Kidney (tissue), 14 donors: ENCODE data around the gene SERPINA3. TPM values are rescaled to one million over a fixed set of nuclear protein-coding genes. Genes with fewer than 3 reads are reported as not detected.

Experiments
- DNase-seq, 5 donors: peaks; one replicate each; pipeline ENCODE4 v3.0.0-alpha.2; 2013 to 2020
- FAIRE-seq: peaks from 2 replicates; lab custom pipeline; 2012; peaks lifted over from hg19 to GRCh38; lab: Jason Lieb, UNC
- H3K27ac ChIP-seq, 2 donors: one replicate each; pipeline ENCODE4 v1.7.0; 2013; ENCODE audit warnings: low read depth in 2 of 2, low read length in 2 of 2, inconsistent platforms in 1 of 2
- H3K27me3 ChIP-seq: one replicate; pipeline ENCODE4 v1.7.1; 2013; ENCODE audit warnings: low read length, inconsistent platforms; ENCODE audit not compliant: control insufficient read depth, insufficient read depth
- H3K36me3 ChIP-seq, 3 donors: one replicate each; pipeline versions ENCODE4 v1.7.0 to v1.7.1; 2013; ENCODE audit warnings: low read length in 3 of 3, control low read depth in 1 of 3, inconsistent platforms in 1 of 3; ENCODE audit not compliant: insufficient read depth in 3 of 3, control insufficient read depth in 2 of 3
- H3K4me1 ChIP-seq, 3 donors: one replicate each; pipeline versions ENCODE4 v1.7.0 to v1.7.1; 2013; ENCODE audit warnings: low read length in 3 of 3, inconsistent platforms in 1 of 3, low read depth in 1 of 3; ENCODE audit not compliant: control insufficient read depth in 2 of 3, insufficient read depth in 2 of 3
- H3K4me3 ChIP-seq, 3 donors: one replicate each; pipeline versions ENCODE4 v1.7.0 to v1.8.1; 2013; ENCODE audit warnings: low read length in 3 of 3, control low read depth in 1 of 3, inconsistent platforms in 1 of 3
- H3K9ac ChIP-seq, 3 donors: one replicate each; pipeline versions ENCODE4 v1.7.0 to v1.7.1; 2013; ENCODE audit warnings: low read length in 3 of 3, control low read depth in 1 of 3, inconsistent platforms in 1 of 3
- H3K9me3 ChIP-seq, 3 donors: one replicate each; pipeline versions ENCODE4 v1.7.0 to v1.7.1; 2013; ENCODE audit warnings: low read length in 3 of 3, control low read depth in 1 of 3, inconsistent platforms in 1 of 3; ENCODE audit not compliant: control insufficient read depth in 2 of 3, insufficient read depth in 1 of 3
- intact Hi-C: fragments of 100-400 bp; cut with DNase I; formaldehyde crosslinking; loops from one replicate; pipeline ENCODE4 v1.11.1; 2022
- polyA plus RNA-seq: library from polyadenylated mRNA; stranded (reverse); fragments of 350-450 nt; fragmentation: Illumina TruSeq; extraction: RNeasy Lipid Tissue Mini Kit (QIAGEN cat#74804); gene quantifications from one replicate; pipeline ENCODE4 v1.2.3, GENCODE V29; 2014; ENCODE audit warnings: low read depth, low replicate concordance; ENCODE audit not compliant: insufficient read depth
- total RNA-seq: library from RNA; stranded (reverse); fragmentation: NEBNext Ultra II Directional; extraction: Animal tissue kit (Norgen Biotek cat#: 25700); gene quantifications from one replicate; pipeline ENCODE4 v1.2.1, GENCODE V29; 2021
- TF ChIP-seq, protein P1 (sequence below): IDR thresholded peaks from 3 replicates; pipeline ENCODE4 v1.5.1; 2012; ENCODE audit warnings: mild to moderate bottlenecking, moderate library complexity, borderline replicate concordance; ENCODE audit not compliant: insufficient read depth; ENCODE audit errors: extremely low read depth
- donor health status: control.
- donor health status: control.
- donor health status: control.
- donor health status: control.
- donor health status: control.
- donor health status: DM: yes; HTN: yes; CAD: no.
- donor health status: Normal renal cell carcinoma (clear cell type).

Gene SERPINA3
- total and polyA plus RNA-seq, 2 donors from 2014 or later, result 786 to 1,762 TPM

DNA sequence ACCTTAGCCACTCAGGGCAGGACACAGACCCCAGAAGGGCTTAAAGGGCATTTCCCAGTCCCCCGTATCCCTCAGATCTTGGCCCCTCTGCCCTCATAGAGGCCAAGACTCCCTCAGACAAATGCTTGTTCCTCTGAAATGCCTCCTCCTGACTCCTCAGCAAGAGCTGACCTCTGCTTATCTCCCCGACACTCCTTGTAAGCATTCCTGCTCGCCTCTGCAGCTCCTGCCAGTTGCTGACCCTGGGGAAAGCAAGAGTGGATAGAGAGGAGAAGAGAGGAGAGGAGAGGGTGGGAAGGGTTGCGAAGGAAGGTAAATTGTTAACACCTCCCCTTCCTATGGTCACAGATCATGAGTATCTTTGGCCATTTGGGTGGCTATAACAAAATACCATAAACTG lies 23.9 kb upstream of the SERPINA3 start:
- intact Hi-C loops, result no loop called here
- DNase-seq, result no peak
- Histone ChIP-seq H3K36me3 (no peaks in the 10 kb centered on the region), H3K27ac (no peak overlapping the region), H3K4me1 (peaks cover 0 to 2% (median 0%) of the 10 kb centered on the region in 3 donors), H3K9me3 (no peaks in the 10 kb centered on the region), H3K9ac (no peak overlapping the region), H3K4me3 (no peak overlapping the region), H3K27me3 (no peaks in the 10 kb centered on the region)
- TF ChIP-seq, protein P1, sequence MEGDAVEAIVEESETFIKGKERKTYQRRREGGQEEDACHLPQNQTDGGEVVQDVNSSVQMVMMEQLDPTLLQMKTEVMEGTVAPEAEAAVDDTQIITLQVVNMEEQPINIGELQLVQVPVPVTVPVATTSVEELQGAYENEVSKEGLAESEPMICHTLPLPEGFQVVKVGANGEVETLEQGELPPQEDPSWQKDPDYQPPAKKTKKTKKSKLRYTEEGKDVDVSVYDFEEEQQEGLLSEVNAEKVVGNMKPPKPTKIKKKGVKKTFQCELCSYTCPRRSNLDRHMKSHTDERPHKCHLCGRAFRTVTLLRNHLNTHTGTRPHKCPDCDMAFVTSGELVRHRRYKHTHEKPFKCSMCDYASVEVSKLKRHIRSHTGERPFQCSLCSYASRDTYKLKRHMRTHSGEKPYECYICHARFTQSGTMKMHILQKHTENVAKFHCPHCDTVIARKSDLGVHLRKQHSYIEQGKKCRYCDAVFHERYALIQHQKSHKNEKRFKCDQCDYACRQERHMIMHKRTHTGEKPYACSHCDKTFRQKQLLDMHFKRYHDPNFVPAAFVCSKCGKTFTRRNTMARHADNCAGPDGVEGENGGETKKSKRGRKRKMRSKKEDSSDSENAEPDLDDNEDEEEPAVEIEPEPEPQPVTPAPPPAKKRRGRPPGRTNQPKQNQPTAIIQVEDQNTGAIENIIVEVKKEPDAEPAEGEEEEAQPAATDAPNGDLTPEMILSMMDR, result no peak
- no peak for FAIRE-seq

DNA sequence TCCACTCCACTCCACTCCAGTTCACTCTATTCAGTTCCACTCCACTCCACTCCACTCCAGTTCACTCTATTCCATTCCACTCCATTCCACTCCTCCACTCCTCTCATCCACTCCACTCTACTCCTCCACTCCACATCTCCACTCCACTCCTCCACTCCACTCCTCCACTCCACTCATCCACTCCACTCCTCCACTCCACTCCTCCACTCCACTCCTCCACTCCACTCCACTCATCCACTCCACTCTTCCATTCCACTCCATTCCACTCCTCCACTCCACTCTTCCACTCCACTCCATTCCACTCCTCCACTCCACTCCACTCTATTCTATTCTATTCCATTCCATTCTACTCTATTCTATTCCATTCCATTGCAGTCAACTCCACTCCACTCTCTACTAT lies 21.1 kb upstream of the SERPINA3 start:
- intact Hi-C loops, result no loop called here
- no peak overlapping the region for H3K27ac ChIP-seq
- TF ChIP-seq, protein P1, result no peak
- no peaks in the 10 kb centered on the region for H3K27me3 ChIP-seq
- H3K9ac ChIP-seq, result no peak overlapping the region
- no peaks in the 10 kb centered on the region for H3K9me3 ChIP-seq
- no peak overlapping the region for H3K4me3 ChIP-seq
- H3K4me1 ChIP-seq, result peaks cover 0 to 8% (median 0%) of the 10 kb centered on the region in 3 donors
- no peaks in the 10 kb centered on the region for H3K36me3 ChIP-seq
- FAIRE-seq (no peak), DNase-seq (no peak)

DNA sequence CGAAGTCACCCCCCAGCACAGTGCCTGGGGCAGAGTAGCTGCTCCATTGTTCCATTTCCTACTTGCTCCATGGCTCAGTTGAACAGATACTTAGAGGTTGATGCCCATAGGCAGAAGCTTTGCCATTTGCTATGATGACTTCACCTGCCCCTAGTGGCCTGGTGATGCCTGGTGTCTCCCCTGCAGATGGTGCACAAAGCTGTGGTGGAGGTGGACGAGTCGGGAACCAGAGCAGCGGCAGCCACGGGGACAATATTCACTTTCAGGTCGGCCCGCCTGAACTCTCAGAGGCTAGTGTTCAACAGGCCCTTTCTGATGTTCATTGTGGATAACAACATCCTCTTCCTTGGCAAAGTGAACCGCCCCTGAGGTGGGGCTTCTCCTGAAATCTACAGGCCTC lies 20.3 kb upstream of the SERPINA3 start:
- Histone ChIP-seq H3K36me3 (no peaks in the 10 kb centered on the region), H3K4me3 (no peak overlapping the region), H3K27me3 (no peaks in the 10 kb centered on the region), H3K27ac (no peak overlapping the region), H3K4me1 (peaks cover 0 to 8% (median 0%) of the 10 kb centered on the region in 3 donors), H3K9ac (no peak overlapping the region), H3K9me3 (no peaks in the 10 kb centered on the region)
- intact Hi-C loops, result no loop called here
- TF ChIP-seq, protein P1, result no peak
- FAIRE-seq (no peak), DNase-seq (peak in 1 of 5 donors; percentile 52)

DNA sequence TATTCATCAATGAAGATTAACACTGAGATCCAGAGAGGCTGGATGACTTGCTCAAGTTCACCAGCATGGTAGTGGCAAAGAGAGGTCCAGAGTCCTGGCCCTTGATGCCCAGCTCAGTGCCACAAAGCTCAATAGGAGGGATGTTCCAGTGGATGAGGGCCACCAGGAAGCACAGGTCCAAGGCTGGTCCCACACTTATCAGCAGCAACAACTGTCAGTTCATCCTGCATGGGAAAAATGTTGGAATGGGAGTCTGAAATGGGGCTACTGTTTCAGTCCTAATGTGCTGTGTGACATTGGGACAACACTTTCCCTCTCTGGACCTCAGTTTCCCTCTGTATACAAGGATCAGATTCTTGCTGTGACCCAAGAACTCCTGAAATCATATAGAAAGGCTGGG lies 19.7 kb upstream of the SERPINA3 start:
- no peak overlapping the region for H3K27ac ChIP-seq
- FAIRE-seq, result no peak
- H3K9me3 ChIP-seq, result no peaks in the 10 kb centered on the region
- TF ChIP-seq, protein P1, result no peak
- no peak overlapping the region for H3K4me3 ChIP-seq
- H3K27me3 ChIP-seq, result no peaks in the 10 kb centered on the region
- intact Hi-C loops, result no loop called here
- no peaks in the 10 kb centered on the region for H3K36me3 ChIP-seq
- DNase-seq, result no peak
- peaks cover 0 to 8% (median 0%) of the 10 kb centered on the region in 3 donors for H3K4me1 ChIP-seq
- H3K9ac ChIP-seq, result no peak overlapping the region
